ENCODE data around the gene MARK4.
"Not testable (repeated sequence)": the region's sequence is repeated elsewhere in the genome, so short reads cannot be mapped to it uniquely, and the experiment has no call there.

MARK4 gene

GRCh38 chr19:45243144-45243732 lies 7.8 kb upstream of the MARK4 start:
- no peak for DNase-seq (ENCODE audit: low read depth in 1 of 2, low spot score in 1 of 2)

GRCh38 chr19:45244133-45244794 lies 6.8 kb upstream of the MARK4 start:
- no peak for DNase-seq (ENCODE audit: low read depth in 1 of 2, low spot score in 1 of 2)

GRCh38 chr19:45245334-45245787 lies 5.7 kb upstream of the MARK4 start, which contains the start of gene EXOC3L2:
Gene EXOC3L2, minus strand, starts transcription at chr19:45245407. Its CDS starts 6,362 bp downstream, at chr19:45239045.
- no peak for DNase-seq (ENCODE audit: low read depth in 1 of 2, low spot score in 1 of 2)

GRCh38 chr19:45245826-45246225 lies 5.2 kb upstream of the MARK4 start:
- no peak for DNase-seq (ENCODE audit: low read depth in 1 of 2, low spot score in 1 of 2)

GRCh38 chr19:45247136-45247535 lies 3.9 kb upstream of the MARK4 start:
- no peak for DNase-seq (ENCODE audit: low read depth in 1 of 2, low spot score in 1 of 2)

GRCh38 chr19:45249261-45250033 lies 1.6 kb upstream of the MARK4 start:
- DNase-seq (ENCODE audit: low read depth in 1 of 2, low spot score in 1 of 2): no peak

GRCh38 chr19:45250216-45250831 lies 747 bp upstream of the MARK4 start:
- DNase-seq (ENCODE audit: low read depth in 1 of 2, low spot score in 1 of 2): no peak

GRCh38 chr19:45251452-45252354 lies 632 bp downstream of the MARK4 start:
- no peak for DNase-seq (ENCODE audit: low read depth in 1 of 2, low spot score in 1 of 2)

GRCh38 chr19:45253396-45254027 lies 2.4 kb downstream of the MARK4 start:
- no peak for DNase-seq (ENCODE audit: low read depth in 1 of 2, low spot score in 1 of 2)

GRCh38 chr19:45254044-45254531 lies 3.0 kb downstream of the MARK4 start:
- DNase-seq (ENCODE audit: low read depth in 1 of 2, low spot score in 1 of 2): no peak

- no peak for DNase-seq (ENCODE audit: low read depth in 1 of 2, low spot score in 1 of 2)
Measured at GRCh38 chr19:45255611-45256157, 4.6 kb downstream of the MARK4 start.

- no peak for DNase-seq (ENCODE audit: low read depth in 1 of 2, low spot score in 1 of 2)
Measured at GRCh38 chr19:45256836-45257235, 5.8 kb downstream of the MARK4 start.

- no peak for DNase-seq (ENCODE audit: low read depth in 1 of 2, low spot score in 1 of 2)
Measured at GRCh38 chr19:45258862-45259261, 7.8 kb downstream of the MARK4 start.

GRCh38 chr19:45262570-45262969 lies 11.5 kb downstream of the MARK4 start:
- DNase-seq (ENCODE audit: low read depth in 1 of 2, low spot score in 1 of 2): no peak

- no peak for DNase-seq (ENCODE audit: low read depth in 1 of 2, low spot score in 1 of 2)
Measured at GRCh38 chr19:45263013-45263412, 11.9 kb downstream of the MARK4 start.

GRCh38 chr19:45264781-45265317 lies 13.8 kb downstream of the MARK4 start:
- no peak for DNase-seq (ENCODE audit: low read depth in 1 of 2, low spot score in 1 of 2)

GRCh38 chr19:45265375-45265774 lies 14.3 kb downstream of the MARK4 start:
- no peak for DNase-seq (ENCODE audit: low read depth in 1 of 2, low spot score in 1 of 2)

GRCh38 chr19:45267296-45267695 lies 16.2 kb downstream of the MARK4 start:
- no peak for DNase-seq (ENCODE audit: low read depth in 1 of 2, low spot score in 1 of 2)

- not testable (repeated sequence) for DNase-seq (ENCODE audit: low read depth in 1 of 2, low spot score in 1 of 2)
Measured at GRCh38 chr19:45269939-45270338, 18.9 kb downstream of the MARK4 start.

Measured in stimulated activated CD4-positive, alpha-beta T cell treated with anti-CD3 and anti-CD28 coated beads, Interleukin-15, amount 100 ng/mL, for 1 hour (primary cell).